Parathyroid adenoma (tissue), 2 donors: ENCODE data around the gene PFKL.

Source experiments
- H2AFZ ChIP-seq: fragments of 300-600 bp; sonication (generic); one replicate; pipeline ENCODE4 v1.7.0; 2017; ENCODE audit warnings: antibody characterized with exemption, mild to moderate bottlenecking
- H3K27ac ChIP-seq: fragments of 300-600 bp; sonication (generic); one replicate; pipeline ENCODE4 v1.7.0; 2017
- H3K27me3 ChIP-seq: fragments of 300-600 bp; sonication (generic); one replicate; pipeline ENCODE4 v1.7.0; 2017; ENCODE audit warnings: low read length; ENCODE audit not compliant: control insufficient read depth, insufficient read depth
- H3K36me3 ChIP-seq: fragments of 300-600 bp; sonication (generic); one replicate; pipeline ENCODE4 v1.7.0; 2017; ENCODE audit warnings: low read length; ENCODE audit not compliant: control insufficient read depth, insufficient read depth
- H3K4me1 ChIP-seq: fragments of 300-600 bp; sonication (generic); one replicate; pipeline ENCODE4 v1.7.0; 2017; ENCODE audit warnings: control low read depth
- H3K4me2 ChIP-seq: fragments of 300-600 bp; sonication (generic); one replicate; pipeline ENCODE4 v1.7.0; 2017; ENCODE audit warnings: low read length
- H3K4me3 ChIP-seq: fragments of 300-600 bp; sonication (generic); one replicate; pipeline ENCODE4 v1.7.0; 2017; ENCODE audit warnings: low read depth, low read length
- H3K79me2 ChIP-seq: fragments of 300-600 bp; sonication (generic); one replicate; pipeline ENCODE4 v1.7.0; 2017; ENCODE audit warnings: control low read depth
- H3K9ac ChIP-seq: fragments of 300-600 bp; sonication (generic); one replicate; pipeline ENCODE4 v1.7.0; 2017; ENCODE audit warnings: mild to moderate bottlenecking
- H3K9me3 ChIP-seq: fragments of 300-600 bp; sonication (generic); one replicate; pipeline ENCODE4 v1.7.0; 2017; ENCODE audit warnings: low read length; ENCODE audit not compliant: control insufficient read depth
- CTCF ChIP-seq: fragments of 300-600 bp; sonication (generic); IDR thresholded peaks from one replicate; pipeline ENCODE4 v1.7.0; 2017; ENCODE audit warnings: antibody characterized with exemption, mild to moderate bottlenecking
- donor health status: primary hyperparathyroidism.

PFKL gene

GRCh38 chr21:44267655-44268142 is 32.2 kb upstream of the PFKL start:
- no peaks in the 10 kb centered on the region for H3K9me3 ChIP-seq
- no peak overlapping the region for H3K4me3 ChIP-seq
- no peaks in the 10 kb centered on the region for H3K79me2 ChIP-seq
- no peak overlapping the region for H2AFZ ChIP-seq
- H3K9ac ChIP-seq = no peak overlapping the region
- no peaks in the 10 kb centered on the region for H3K27me3 ChIP-seq
- H3K4me1 ChIP-seq = no peaks in the 10 kb centered on the region
- TF ChIP-seq CTCF = no peak
- no peak overlapping the region for H3K27ac ChIP-seq
- no peak overlapping the region for H3K4me2 ChIP-seq
- no peaks in the 10 kb centered on the region for H3K36me3 ChIP-seq

GRCh38 chr21:44269090-44269489 is 30.8 kb upstream of the PFKL start:
- Histone ChIP-seq H3K9me3 (no peaks in the 10 kb centered on the region), H3K79me2 (no peaks in the 10 kb centered on the region), H3K4me2 (no peak overlapping the region), H3K4me1 (no peaks in the 10 kb centered on the region), H3K36me3 (no peaks in the 10 kb centered on the region), H3K9ac (no peak overlapping the region), H2AFZ (no peak overlapping the region), H3K27me3 (no peaks in the 10 kb centered on the region), H3K4me3 (no peak overlapping the region), H3K27ac (no peak overlapping the region)
- no peak for TF ChIP-seq CTCF

- Histone ChIP-seq H3K4me3 (no peak overlapping the region), H3K4me1 (no peaks in the 10 kb centered on the region), H2AFZ (no peak overlapping the region), H3K9me3 (no peaks in the 10 kb centered on the region), H3K4me2 (no peak overlapping the region), H3K27ac (no peak overlapping the region), H3K27me3 (no peaks in the 10 kb centered on the region), H3K36me3 (no peaks in the 10 kb centered on the region), H3K79me2 (no peaks in the 10 kb centered on the region), H3K9ac (no peak overlapping the region)
- no peak for TF ChIP-seq CTCF
These were observed 28.1 kb upstream of the PFKL start for GRCh38 chr21:44271558-44272283.

GRCh38 chr21:44272284-44272858 is 27.5 kb upstream of the PFKL start:
- Histone ChIP-seq H3K36me3 (no peaks in the 10 kb centered on the region), H3K27me3 (no peaks in the 10 kb centered on the region), H3K4me3 (no peak overlapping the region), H3K4me2 (no peak overlapping the region), H2AFZ (no peak overlapping the region), H3K4me1 (no peaks in the 10 kb centered on the region), H3K79me2 (no peaks in the 10 kb centered on the region), H3K9ac (no peak overlapping the region), H3K27ac (no peak overlapping the region), H3K9me3 (no peaks in the 10 kb centered on the region)
- no peak for TF ChIP-seq CTCF

GRCh38 chr21:44273046-44273445 is 26.8 kb upstream of the PFKL start:
- Histone ChIP-seq H3K79me2 (no peaks in the 10 kb centered on the region), H3K36me3 (no peaks in the 10 kb centered on the region), H3K27ac (no peak overlapping the region), H3K9me3 (no peaks in the 10 kb centered on the region), H3K27me3 (no peaks in the 10 kb centered on the region), H2AFZ (no peak overlapping the region), H3K4me3 (no peak overlapping the region), H3K4me1 (no peaks in the 10 kb centered on the region), H3K9ac (no peak overlapping the region), H3K4me2 (no peak overlapping the region)
- TF ChIP-seq CTCF = no peak
